HG03558 (cell line): Measurements from ENCODE around the gene HLTF.

Experiments
- ATAC-seq: cut with Tn5 transposase; IDR thresholded peaks from one replicate; pipeline ENCODE4 v1.9.1; 2021; ENCODE audit warnings: moderate number of reproducible peaks; ENCODE audit not compliant: unreplicated experiment; ENCODE audit errors: extremely low read depth

The HLTF gene

DNA sequence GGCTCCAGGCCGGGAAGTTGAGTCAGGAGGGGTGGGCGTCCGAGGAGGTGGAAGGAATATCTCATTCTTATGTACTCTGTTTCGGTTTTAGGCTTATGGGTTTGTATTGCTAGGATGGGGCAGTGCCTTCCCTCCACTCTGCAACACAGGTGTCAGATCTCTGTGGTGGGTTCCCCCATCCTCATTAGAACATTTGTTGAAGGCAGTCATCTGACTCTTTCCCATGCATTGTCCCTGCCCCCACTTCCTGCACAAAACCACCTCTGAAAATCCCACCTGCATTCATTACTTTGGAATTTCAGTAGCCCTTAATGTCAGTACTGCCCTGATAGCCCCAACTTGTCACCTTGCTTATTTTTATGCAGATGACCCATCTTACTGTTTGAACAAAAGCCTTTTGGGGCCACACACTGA, 65.5 kb downstream of the HLTF start:
- no peak for ATAC-seq

DNA sequence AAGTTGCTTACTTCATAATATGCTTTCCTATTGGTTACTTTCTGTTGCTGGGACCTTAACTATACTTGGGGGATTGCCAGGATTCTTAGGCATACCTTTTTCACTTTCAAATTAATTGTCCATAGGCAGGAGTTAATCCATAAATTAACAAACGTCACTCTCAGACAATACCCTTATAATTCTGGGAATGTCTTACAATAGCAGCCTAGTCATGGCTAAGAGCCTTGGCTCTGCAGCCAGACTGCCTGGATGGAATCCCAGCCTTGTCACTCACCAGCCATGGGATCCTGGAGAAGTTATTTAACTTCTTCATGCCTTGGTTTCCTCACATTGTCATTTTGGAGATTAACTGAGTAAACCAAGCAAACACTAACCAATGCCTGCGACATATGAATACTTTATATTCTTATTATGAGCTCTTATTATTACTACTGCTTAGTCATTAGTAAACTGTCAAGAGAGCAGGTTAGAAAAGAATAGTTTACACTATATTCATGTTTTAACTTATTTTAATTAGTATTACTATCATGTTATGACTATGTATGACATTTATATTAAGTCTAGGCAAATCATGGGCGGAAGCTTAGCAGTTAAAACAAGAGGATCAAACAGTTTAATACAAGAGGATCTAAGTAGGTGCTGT, 66.0 kb downstream of the HLTF start:
- no peak for ATAC-seq

DNA sequence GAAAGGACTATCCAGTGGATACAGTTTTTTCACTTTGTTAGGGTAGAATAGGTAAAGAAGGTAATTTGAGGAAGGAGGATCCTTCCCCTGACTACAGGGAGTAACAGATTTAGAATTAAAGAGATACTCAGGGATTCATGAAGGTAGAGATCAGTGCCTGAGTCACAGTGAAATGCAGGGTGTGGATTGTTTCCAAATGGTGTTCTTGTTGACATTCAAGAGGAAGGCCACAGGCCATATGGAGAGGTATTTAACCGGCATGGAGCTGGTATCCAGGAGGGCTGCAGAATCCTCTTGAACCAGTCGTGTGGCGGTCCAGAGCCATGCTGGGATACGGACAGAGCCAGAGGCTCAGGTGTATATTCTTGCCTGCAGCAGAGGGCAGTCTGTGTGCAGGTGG, 66.8 kb downstream of the HLTF start:
- ATAC-seq: no peak

DNA sequence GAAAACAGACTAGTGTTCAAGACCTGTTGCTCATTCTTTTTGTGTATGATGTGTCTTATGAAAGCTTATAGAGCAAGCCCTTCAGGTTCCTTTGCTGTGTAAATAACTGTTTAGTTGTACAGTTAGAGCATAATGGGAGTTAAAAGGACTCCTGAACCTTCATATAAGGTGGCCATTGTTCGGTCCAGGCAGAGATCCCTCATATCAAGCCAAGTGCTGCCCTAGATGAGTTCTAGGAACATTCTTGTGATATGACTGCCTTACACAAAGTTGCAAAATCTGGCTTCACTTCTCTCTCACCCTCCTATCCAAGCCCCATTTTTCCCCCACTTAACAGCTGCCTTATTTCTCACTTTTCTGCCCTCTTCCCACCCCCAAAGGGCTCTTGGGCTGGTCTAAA, 68.1 kb downstream of the HLTF start:
- ATAC-seq: no peak

DNA sequence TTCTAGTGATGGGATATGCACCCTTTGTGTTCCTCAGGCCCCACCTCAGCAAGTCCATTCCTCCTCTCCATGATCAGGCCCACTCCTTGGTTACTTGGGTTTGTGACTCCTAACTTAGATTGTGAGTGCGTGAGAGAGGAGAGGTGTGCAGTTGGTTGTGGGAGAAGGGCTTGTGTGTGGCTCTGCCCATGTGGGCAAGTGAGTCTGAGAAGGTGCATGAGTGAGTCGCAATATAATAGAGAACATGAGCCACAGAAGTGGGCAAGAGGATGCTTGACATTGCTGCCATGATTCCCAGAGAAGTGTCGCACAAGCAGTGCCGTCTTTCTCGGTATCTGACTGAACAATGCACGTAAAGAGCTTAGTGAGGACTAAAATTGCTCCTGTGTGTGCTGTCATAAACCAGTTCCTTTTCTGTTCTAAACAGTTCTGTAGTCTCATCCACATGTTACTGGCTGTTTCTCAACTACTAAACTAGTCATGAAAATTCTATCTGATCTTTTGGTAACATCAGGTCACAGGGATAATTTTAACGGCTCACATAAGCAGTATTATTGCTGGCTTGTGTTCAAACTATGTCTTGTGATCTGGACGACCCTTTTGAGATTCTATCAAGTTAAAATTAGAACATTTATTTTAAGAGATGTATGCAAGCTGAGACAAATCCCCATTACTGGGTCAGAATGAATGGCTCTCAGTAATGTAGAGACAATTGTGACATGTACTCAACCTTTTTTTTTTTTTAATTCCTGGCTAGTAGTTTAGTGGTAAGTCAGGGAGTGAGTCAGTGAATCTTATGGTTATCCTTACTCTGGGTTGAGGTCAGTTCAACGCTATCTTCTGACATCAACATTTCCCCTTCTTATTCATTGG, 69.4 kb downstream of the HLTF start:
- ATAC-seq: no peak

DNA sequence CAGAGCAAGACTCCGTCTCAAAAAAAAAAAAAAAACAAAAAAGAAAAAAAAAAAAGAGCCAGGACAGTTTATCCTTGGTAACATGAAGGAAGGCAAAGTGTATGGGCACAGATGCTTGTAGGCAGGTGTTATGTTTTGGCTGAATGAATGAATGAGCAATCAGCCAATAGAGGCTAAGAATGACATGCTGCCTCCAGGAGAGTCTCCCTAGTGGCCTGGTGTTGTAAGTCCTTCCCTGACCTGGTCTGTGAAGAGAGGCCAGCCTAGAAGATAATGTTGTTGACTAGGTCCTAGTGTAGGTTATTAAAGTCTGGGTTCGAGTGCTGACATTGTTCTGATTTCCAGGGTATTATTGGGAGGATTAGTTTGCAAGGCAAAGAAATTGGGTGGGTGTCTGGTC, 70.1 kb downstream of the HLTF start:
- ATAC-seq: no peak

DNA sequence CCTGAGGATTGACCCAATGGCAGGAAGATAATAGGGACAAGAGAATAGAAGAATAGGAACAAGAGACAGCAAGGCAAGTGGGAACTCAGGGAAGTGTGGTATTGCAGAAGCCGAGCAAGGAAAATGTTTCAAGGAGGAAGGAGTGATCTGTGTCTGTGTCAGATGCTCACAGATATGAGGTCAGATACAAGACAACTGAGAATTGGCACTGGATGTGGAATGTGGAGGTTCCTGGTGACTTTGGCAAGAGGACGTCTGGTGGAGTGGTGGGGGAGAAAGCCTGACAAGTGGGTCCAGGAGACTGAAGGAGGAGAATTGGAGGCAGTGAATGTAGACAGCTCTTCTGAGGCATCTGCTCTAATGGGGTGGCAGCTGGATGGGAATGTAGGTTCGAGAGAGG, 70.9 kb downstream of the HLTF start:
- ATAC-seq: no peak

DNA sequence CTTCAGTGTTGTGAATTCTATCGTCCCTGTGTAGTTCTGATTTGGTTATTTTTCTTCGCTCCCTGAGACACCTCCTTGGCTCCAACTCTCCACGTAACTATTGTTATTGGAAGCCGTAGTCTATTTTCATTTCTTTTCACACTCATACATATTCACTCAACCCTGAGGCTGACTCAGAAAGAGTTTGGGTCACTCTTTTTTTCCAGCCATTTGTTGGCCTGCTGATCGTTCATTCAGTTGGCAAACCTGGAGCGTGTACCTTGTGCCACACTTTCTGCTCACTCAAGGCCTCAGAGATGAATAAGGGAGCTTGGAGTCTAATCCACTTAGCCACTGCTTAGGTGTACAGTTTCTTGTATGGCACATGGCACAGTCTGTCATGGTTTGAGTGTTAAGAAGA, 72.6 kb downstream of the HLTF start:
- ATAC-seq: no peak

DNA sequence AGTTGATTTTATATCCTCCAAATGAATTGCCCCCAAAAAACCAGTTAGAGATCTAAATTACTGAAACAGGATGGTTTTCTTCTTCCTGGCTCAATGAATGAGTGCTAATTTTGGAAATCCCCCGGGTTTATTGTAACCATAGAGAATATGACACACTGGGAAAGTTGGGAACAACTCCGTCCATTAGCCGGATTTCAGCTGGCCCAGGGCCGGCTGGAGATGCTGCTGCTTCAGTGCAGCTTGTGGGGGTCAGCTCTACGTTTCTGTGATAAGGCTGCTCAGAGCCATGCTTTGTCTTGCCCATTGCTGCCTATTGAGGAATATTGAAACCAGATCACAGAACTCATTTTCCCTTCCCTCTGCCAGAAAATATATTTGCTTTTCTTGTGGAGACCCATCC, 74.7 kb downstream of the HLTF start:
- ATAC-seq: no peak

DNA sequence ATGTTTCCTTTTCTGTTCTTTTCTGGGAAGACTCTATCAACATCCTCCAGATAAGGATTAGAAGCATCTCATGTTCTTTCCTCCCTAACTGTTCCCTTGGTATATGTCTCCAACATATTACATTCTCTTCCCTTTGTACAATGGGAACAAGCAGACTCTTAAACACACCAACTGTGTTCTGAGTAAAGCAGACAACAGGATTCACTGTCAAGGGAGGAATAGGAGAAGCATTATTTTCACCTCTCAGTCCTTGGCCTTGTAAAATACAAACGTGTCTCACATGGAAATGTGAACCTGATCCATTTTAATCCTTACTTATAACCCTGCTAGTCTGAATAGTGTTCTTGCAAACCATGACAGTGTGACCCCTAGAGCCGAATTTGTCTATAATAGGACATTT, 75.4 kb downstream of the HLTF start:
- no peak for ATAC-seq

DNA sequence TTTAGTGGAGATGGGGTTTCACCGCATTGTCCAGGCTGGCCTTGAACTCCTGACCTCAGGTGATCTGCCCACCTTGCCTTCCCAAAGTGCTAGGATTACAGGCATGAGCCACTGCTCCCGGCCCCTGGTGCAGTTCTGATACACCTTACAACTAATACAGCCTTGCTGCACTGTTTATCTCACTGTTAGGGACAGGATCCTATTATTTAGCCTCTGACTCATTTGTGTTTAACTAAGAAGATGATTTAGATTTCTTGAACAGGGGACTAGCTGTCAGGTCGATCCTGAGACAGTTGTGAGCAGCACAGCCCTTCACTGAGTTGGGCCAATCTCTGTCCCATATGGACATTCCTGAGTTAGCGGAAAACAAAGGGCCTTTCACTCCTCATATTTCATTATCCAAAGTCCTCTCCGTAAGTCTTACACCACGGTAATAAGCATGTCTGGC, 75.8 kb downstream of the HLTF start:
- no peak for ATAC-seq

DNA sequence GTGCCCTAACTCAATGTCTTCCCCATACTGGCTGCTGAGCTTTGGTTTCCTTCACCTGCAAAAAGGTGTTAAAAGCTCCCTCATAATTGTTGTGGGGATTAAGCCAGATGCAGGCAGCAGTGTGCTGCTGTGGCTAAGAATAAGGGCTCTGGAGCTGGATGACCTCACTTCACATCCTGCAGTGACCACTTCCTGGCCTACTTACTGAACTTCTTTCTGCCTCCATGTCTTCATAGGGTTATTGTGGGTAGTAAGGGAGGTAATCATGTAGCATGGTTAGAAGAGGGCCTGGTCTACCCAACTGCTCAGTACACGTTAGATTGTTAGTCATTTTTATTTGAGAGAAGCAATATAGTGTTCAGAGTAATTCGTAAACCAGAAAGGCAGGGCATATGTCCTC, 76.6 kb downstream of the HLTF start:
- ATAC-seq: peak; percentile 86

DNA sequence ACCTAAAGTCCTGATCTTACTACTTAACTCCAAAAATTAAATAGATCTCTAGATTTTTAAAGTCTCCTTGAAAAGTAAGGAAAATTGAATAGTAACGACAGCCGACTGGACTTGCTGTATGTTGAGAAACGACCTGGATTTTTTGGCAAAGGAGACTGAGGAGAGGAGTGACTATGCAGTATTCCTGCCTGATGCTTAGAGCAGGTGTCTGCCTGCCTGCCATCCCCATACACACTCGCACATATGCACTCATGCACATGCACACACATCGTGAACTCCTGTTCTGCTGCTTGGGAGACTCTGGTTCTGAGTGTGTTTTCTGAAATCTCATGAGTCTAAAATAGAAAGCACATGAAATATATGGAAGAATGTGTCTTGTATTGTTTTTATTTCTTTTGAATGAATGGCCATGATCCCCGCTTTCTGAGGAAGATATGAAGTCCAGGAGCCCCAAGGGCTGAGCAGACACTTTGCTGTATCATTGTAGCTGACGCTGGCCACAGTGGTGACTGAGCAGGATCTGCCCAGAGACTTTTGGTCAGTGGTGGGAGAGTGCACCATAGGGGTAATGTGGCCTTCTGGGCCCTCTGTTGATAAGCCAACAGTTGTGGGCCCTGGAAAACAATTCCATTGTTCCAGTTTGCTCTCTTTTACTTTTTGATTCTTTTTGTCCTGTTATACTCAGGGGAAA, 78.6 kb downstream of the HLTF start:
- ATAC-seq: no peak

DNA sequence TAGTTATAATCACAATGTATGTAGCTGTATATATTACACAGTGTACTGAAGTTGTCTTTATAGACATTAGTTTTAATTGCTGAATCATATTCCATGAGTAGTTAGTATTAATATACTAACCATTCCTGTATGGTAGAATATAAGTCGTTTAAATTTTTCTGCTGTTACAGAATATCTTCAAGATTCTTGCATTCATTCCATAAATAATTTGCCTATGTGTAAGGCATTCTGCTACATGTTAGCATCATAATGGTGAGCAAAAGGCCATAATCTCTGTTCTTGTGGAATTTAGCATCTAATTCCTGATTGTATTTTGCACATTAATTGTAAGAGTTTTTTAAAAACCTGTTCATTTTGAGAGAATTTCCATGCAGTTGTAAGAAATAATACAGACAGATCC, 80.9 kb downstream of the HLTF start:
- no peak for ATAC-seq

DNA sequence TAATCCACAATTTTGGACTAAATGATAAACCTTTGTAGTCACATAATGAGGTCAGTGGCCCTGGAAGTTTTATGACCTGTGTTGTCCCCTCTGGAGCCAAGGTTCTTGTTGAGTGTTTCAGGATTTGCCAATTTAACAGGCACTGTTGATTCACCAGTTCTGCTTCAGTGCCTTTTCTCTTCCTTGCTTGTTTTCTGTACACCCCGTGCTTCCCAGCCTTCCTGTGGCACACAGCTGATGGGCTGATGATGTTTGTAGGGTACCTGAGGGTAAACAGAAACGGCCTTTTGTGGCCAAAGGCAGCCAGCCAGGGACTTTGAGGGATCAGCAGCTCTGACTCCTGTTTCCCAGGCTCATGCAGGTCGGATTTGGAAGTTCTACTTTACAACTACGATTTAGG, 81.7 kb downstream of the HLTF start:
- ATAC-seq: no peak

DNA sequence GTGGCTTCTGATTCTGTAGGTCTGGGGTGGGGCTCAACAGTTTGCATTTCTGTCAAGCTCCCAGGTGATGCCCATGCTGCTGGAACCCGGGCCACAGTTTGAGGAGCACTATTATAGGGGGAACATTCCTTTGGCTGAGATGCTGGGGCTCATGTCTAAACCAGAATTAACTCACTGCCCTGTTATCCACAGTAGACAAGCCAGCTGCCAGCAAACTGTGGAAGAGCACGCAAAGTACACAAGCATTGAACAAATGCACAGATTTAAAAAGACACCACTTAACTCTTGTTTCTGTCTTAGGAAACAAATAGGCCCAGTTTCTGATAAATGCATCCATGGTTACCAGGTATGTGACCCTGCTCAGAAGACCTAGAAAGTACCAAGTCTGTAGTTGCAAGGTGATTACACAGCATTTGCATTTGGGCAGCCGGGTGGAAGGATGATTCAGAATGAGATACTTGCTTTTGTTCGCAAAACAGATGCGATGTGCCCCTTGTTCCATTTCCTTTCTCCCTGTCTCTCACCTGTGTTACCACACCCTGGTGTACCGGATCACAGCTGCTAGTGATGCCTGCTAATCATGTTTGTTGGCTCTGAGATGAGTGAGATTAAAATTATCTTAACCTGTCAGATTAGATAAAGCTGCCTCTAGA, 82.6 kb downstream of the HLTF start:
- peak; percentile 79 for ATAC-seq

DNA sequence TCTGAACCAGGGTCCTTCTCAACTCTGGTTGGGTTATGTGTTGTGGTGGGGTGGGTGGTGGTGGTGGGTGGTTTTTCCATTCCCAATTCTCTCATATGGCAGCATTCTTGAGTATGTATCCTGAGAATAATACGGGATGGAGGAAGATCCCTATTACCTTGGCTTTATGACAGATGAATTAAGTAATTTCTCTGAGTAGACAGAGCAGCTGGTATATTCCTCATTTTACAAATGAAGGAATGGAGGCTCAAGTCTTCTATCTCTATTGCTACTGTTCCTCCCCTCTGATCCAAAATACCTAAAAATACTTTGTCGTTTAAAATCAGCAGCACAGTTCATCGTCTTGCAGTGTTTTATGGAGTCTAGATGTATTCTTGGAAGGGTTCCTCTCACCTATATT, 84.6 kb downstream of the HLTF start:
- ATAC-seq: no peak

DNA sequence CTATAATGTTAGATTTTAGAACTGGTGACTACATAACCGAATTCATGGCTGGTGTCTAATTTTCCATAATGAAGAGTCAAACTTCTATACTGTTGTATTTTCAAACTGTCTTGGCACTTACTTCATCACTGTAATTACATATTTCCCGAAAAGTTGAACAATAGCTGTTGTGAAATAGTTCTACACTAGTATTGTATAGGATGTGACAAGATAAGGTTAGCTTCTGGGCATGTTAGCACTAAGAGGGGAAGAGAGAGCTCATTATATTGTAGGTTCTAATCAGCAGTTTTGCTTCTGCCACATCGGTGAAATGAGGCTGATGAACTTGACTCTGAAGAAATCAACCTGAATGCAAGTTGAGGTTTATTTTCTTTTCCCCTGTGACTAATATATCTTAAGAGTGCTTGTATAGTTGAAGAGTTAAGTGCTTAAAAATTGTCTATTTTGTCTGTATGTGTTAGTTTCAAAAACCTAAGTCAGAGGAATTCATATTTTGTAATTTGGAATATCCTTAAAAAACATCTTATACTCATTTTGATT, 86.1 kb downstream of the HLTF start:
- ATAC-seq: no peak

DNA sequence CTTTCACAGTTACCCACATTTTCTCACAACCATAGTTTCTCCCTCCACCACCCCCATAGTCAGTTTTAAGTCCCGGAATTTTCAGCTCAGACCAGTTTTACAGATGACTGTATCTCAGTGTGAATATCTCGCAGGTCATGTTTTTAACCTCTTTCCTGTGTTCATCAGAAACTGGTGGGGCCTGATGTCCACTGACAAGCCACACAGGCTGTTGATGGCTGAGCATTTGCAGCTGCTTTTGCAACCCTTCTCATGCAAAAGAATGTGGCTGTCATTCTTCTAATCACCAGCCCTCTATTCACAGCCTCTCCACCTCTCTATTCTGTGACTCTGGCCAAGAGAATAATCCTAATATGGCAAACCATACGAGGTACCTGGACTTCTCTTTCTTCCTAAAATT, 86.5 kb downstream of the HLTF start:
- no peak for ATAC-seq

DNA sequence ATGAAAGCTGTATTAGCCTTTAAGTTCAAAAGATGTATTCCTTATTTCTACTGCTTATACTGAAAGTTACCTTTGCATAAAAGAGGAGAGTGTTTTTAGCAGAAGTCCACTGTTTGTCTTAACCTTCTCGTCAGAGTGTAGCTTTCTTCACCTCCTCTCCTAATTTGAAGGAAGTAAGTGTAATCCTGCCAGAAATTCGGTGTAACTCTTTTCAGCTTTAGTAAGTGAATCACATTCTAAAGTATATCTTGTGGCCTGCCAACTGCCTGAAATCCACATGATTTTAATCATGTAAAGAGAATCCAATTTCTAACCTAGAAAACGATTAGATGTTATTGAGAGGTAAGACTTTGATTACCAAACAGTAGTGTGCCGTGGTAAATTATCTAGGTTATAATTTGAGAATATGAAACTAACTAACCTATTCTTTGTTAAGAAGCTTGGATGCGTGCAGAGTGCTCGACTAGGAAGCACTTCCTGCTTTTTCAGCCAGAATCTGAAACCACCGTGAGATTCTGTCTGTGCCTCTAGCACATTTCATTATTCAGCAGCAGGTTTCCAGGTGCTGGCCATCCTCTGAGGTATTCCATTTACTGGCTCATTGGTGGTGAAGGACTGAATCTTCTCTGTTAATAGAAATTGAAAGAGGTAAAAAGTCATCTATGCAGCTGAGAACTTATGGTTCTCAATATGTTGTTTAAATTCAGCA, 87.5 kb downstream of the HLTF start:
- no peak for ATAC-seq
